ENCODE measurements around the gene PARD3. TPM values are rescaled to one million over a fixed set of nuclear protein-coding genes. Genes with fewer than 3 reads are reported as not detected.
"Not testable (repeated sequence)": the region's sequence is repeated elsewhere in the genome, so short reads cannot be mapped to it uniquely, and the experiment has no call there.

Gene PARD3
- total and polyA plus RNA-seq, 4 experiments from 2014 or later, result 0.13 to 0.25 TPM; not detected in 2

DNA sequence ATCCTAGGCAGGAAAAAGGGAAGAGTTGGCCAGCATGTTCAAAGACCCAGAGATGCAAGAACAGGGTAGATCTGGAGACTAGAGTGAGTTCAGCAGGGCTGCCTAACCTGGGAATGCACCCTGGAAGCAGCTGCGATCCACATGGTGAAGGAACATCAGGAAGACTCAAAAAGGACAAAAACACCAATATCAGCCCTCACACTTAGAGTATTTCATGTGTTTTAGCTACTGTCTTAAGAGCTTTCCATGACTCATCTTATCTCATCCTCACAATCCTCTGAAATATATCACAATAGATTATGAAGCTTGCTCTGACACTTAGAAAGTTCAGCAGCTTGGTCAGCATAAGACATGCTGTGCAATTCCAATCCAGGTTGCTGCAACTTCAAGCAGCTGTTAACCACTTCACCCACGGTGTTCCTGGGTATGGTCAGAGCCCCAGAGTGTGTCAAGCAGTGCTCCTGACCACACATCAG is 380.9 kb downstream of the PARD3 start:
- H3K27me3 Mint-ChIP-seq, result peaks cover 0 to 1% of the 10 kb centered on the region in 2 donors
- H3K27ac Mint-ChIP-seq, result no peak overlapping the region
- H3K36me3 ChIP-seq (ENCODE audit: insufficient read depth, low read length), result no peaks in the 10 kb centered on the region
- no peaks in the 10 kb centered on the region for H3K9me3 ChIP-seq (ENCODE audit: control insufficient read depth in 1 of 2, low read length in 2 of 2)
- ChIA-PET CTCF (ENCODE audit: partially characterized antibody) (no interaction called here), POLR2A (ENCODE audit: partially characterized antibody) (no interaction called here)
- H3K4me1 ChIP-seq (ENCODE audit: insufficient read depth, low read length), result no peaks in the 10 kb centered on the region
- H3K4me3 ChIP-seq (ENCODE audit: low read length in 2 of 2), result no peak overlapping the region
- no peaks in the 10 kb centered on the region for H3K36me3 Mint-ChIP-seq
- H3K4me1 Mint-ChIP-seq, result peaks cover 0 to 4% (median 0%) of the 10 kb centered on the region in 4 donors
- H3K27me3 ChIP-seq (ENCODE audit: insufficient read depth, low read length), result no peaks in the 10 kb centered on the region
- H3K9me3 Mint-ChIP-seq, result no peaks in the 10 kb centered on the region
- H3K4me3 Mint-ChIP-seq, result no peak overlapping the region
- H3K27ac ChIP-seq (ENCODE audit: low read depth, low read length), result no peak overlapping the region
- DNase-seq, result no peak
- intact Hi-C loops (cut with micrococcal nuclease), result no loop called here

DNA sequence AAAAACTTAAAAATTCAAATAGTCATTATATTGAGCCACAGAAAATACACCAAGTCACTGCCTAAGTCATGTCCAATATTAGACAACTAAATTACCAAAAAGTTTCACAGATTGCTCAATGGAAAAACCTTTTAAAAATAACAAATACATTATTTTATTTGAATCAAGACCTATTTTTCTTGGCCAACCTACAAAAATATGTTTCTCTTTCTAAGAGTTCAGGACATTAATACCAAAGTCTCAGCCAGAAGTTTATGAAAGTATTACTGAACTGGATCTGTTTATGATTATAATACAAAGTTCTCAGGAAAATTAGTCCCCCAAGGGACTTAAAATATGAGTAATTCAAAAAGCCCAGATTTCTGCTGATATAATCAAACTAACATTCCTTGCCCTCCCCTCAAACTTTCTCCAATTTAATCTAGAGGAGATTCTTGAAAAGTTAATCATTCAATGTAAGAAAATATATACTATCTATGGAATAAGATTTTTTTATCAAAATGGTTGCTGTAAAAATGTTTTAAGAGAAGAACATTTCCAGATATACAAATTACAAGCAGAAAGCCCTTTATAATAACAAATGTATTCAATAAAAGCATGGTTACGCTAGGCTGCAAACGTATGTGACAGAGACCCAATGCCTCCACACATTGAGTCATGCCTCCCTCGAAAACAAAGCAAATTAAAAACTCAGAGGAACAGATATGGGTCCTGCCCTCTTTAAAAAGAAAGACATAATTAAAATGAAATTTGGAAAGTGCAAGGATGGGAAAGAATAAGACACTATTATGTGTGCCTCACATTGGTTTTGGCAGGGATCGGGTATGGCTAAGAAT is 381.6 kb downstream of the PARD3 start:
- no peaks in the 10 kb centered on the region for H3K9me3 Mint-ChIP-seq
- H3K36me3 ChIP-seq (ENCODE audit: insufficient read depth, low read length), result no peaks in the 10 kb centered on the region
- no peaks in the 10 kb centered on the region for H3K9me3 ChIP-seq (ENCODE audit: control insufficient read depth in 1 of 2, low read length in 2 of 2)
- H3K4me1 Mint-ChIP-seq, result no peaks in the 10 kb centered on the region
- H3K4me3 Mint-ChIP-seq, result no peak overlapping the region
- no peaks in the 10 kb centered on the region for H3K4me1 ChIP-seq (ENCODE audit: insufficient read depth, low read length)
- intact Hi-C loops (cut with micrococcal nuclease), result no loop called here
- POLR2A ChIA-PET (ENCODE audit: partially characterized antibody), result no interaction called here
- H3K36me3 Mint-ChIP-seq, result no peaks in the 10 kb centered on the region
- no peak overlapping the region for H3K27ac ChIP-seq (ENCODE audit: low read depth, low read length)
- CTCF ChIA-PET (ENCODE audit: partially characterized antibody), result no interaction called here
- no peaks in the 10 kb centered on the region for H3K27me3 ChIP-seq (ENCODE audit: insufficient read depth, low read length)
- no peak overlapping the region for H3K4me3 ChIP-seq (ENCODE audit: low read length in 2 of 2)
- no peak for DNase-seq
- peaks cover 0 to 1% of the 10 kb centered on the region in 2 donors for H3K27me3 Mint-ChIP-seq
- no peak overlapping the region for H3K27ac Mint-ChIP-seq

GRCh38 chr10:34432589-34432988 is 382.5 kb downstream of the PARD3 start:
- ChIA-PET CTCF (ENCODE audit: partially characterized antibody) (no interaction called here), POLR2A (ENCODE audit: partially characterized antibody) (no interaction called here)
- no peak overlapping the region for H3K4me3 Mint-ChIP-seq
- H3K27ac Mint-ChIP-seq, result no peak overlapping the region
- no peaks in the 10 kb centered on the region for H3K36me3 Mint-ChIP-seq
- H3K9me3 Mint-ChIP-seq, result no peaks in the 10 kb centered on the region
- intact Hi-C loops (cut with micrococcal nuclease), result no loop called here
- Histone ChIP-seq H3K9me3 (ENCODE audit: control insufficient read depth in 1 of 2, low read length in 2 of 2) (no peaks in the 10 kb centered on the region), H3K36me3 (ENCODE audit: insufficient read depth, low read length) (no peaks in the 10 kb centered on the region), H3K4me3 (ENCODE audit: low read length in 2 of 2) (no peak overlapping the region), H3K4me1 (ENCODE audit: insufficient read depth, low read length) (no peaks in the 10 kb centered on the region), H3K27me3 (ENCODE audit: insufficient read depth, low read length) (no peaks in the 10 kb centered on the region), H3K27ac (ENCODE audit: low read depth, low read length) (no peak overlapping the region)
- H3K27me3 Mint-ChIP-seq, result no peaks in the 10 kb centered on the region
- no peak for DNase-seq
- H3K4me1 Mint-ChIP-seq, result no peaks in the 10 kb centered on the region

DNA sequence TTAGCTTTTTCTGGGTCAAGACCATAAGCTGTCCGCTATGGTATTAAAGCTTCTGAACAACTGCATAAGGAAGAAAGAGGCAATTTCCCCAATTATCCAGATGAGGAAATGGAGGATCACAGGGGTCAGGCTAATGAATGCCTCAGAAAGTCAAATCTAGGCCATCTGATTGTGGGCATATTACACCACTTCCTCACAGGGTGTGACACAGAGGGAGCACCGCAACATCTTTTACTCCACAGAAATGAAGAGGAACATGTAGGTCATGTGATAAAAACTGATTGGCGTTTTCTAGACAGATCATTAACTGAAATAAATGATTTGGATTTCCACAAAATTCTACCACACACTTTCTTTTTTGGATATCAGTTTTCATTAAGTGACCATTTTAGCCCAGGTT is 384.4 kb downstream of the PARD3 start:
- H3K27me3 Mint-ChIP-seq, result no peaks in the 10 kb centered on the region

GRCh38 chr10:34428501-34428900 is 386.6 kb downstream of the PARD3 start:
- intact Hi-C loops (cut with micrococcal nuclease), result no loop called here
- no peak overlapping the region for H3K27ac ChIP-seq (ENCODE audit: low read depth, low read length)
- no peaks in the 10 kb centered on the region for H3K27me3 ChIP-seq (ENCODE audit: insufficient read depth, low read length)
- POLR2A ChIA-PET (ENCODE audit: partially characterized antibody), result no interaction called here
- Mint-ChIP-seq H3K4me3 (no peak overlapping the region), H3K27ac (no peak overlapping the region), H3K36me3 (no peaks in the 10 kb centered on the region), H3K27me3 (no peaks in the 10 kb centered on the region), H3K4me1 (no peaks in the 10 kb centered on the region), H3K9me3 (no peaks in the 10 kb centered on the region)
- H3K9me3 ChIP-seq (ENCODE audit: control insufficient read depth in 1 of 2, low read length in 2 of 2), result no peaks in the 10 kb centered on the region
- DNase-seq, result no peak
- no peaks in the 10 kb centered on the region for H3K4me1 ChIP-seq (ENCODE audit: insufficient read depth, low read length)
- no peaks in the 10 kb centered on the region for H3K36me3 ChIP-seq (ENCODE audit: insufficient read depth, low read length)
- H3K4me3 ChIP-seq (ENCODE audit: low read length in 2 of 2), result no peak overlapping the region
- CTCF ChIA-PET (ENCODE audit: partially characterized antibody), result no interaction called here

More for the DNA sequence above, 384.4 kb downstream of the PARD3 start:
- intact Hi-C loops (cut with micrococcal nuclease), result no loop called here
- no peaks in the 10 kb centered on the region for H3K4me1 ChIP-seq (ENCODE audit: insufficient read depth, low read length)
- no peaks in the 10 kb centered on the region for H3K36me3 ChIP-seq (ENCODE audit: insufficient read depth, low read length)
- no peak overlapping the region for H3K4me3 ChIP-seq (ENCODE audit: low read length in 2 of 2)
- no peak for DNase-seq
- CTCF ChIA-PET (ENCODE audit: partially characterized antibody), result no interaction called here
- Mint-ChIP-seq H3K4me1 (no peaks in the 10 kb centered on the region), H3K36me3 (no peaks in the 10 kb centered on the region), H3K9me3 (no peaks in the 10 kb centered on the region), H3K4me3 (no peak overlapping the region), H3K27ac (no peak overlapping the region)
- H3K27me3 ChIP-seq (ENCODE audit: insufficient read depth, low read length), result no peaks in the 10 kb centered on the region
- no peak overlapping the region for H3K27ac ChIP-seq (ENCODE audit: low read depth, low read length)
- POLR2A ChIA-PET (ENCODE audit: partially characterized antibody), result no interaction called here
- no peaks in the 10 kb centered on the region for H3K9me3 ChIP-seq (ENCODE audit: control insufficient read depth in 1 of 2, low read length in 2 of 2)

- no peaks in the 10 kb centered on the region for H3K36me3 Mint-ChIP-seq
- Histone ChIP-seq H3K27ac (ENCODE audit: low read depth, low read length) (no peak overlapping the region), H3K4me3 (ENCODE audit: low read length in 2 of 2) (no peak overlapping the region), H3K36me3 (ENCODE audit: insufficient read depth, low read length) (no peaks in the 10 kb centered on the region), H3K27me3 (ENCODE audit: insufficient read depth, low read length) (no peaks in the 10 kb centered on the region), H3K4me1 (ENCODE audit: insufficient read depth, low read length) (no peaks in the 10 kb centered on the region), H3K9me3 (ENCODE audit: control insufficient read depth in 1 of 2, low read length in 2 of 2) (no peaks in the 10 kb centered on the region)
- POLR2A ChIA-PET (ENCODE audit: partially characterized antibody), result no interaction called here
- DNase-seq, result no peak
- CTCF ChIA-PET (ENCODE audit: partially characterized antibody), result no interaction called here
- H3K4me3 Mint-ChIP-seq, result no peak overlapping the region
- intact Hi-C loops (cut with micrococcal nuclease), result no loop called here
- no peaks in the 10 kb centered on the region for H3K4me1 Mint-ChIP-seq
- no peaks in the 10 kb centered on the region for H3K27me3 Mint-ChIP-seq
- H3K27ac Mint-ChIP-seq, result no peak overlapping the region
- no peaks in the 10 kb centered on the region for H3K9me3 Mint-ChIP-seq
These were observed 387.2 kb downstream of the PARD3 start for GRCh38 chr10:34427911-34428216.

DNA sequence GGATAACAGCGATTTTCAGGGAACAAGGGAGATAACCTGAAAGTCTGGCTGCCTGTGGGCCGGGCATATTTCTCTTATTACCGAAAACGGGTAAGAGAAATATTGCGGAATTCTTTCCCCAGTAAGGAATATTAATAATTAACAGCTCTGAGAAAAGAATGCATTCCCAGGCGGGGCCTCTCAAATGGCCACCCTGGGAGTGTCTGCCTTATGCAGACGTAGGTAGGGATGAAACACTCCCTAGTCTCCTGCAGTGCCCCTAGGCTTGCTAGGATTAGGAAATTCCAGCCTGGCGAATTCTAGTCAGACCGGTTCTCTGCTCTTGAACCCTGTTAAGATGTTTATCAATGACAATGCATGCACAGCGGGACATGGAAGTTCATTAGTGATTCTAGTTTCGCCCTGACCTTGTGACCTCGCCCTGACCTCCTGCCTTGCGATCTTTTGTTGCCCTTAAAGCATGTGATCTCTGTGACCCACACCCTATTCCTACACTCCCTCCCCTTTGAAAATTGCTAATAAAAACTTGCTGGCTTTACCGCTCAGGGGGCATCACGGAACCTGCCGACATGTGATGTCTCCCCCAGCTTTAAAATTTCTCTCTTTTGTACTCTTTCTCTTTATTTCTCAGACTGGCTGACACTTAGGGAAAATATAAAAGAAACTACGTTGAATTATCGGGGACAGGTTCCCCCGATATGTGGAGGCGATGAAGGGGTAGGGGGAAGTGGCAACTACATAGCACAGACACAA is 387.8 kb downstream of the PARD3 start:
- H3K9me3 ChIP-seq (ENCODE audit: control insufficient read depth in 1 of 2, low read length in 2 of 2); H3K27ac Mint-ChIP-seq; H3K27ac ChIP-seq (ENCODE audit: low read depth, low read length); H3K36me3 ChIP-seq (ENCODE audit: insufficient read depth, low read length); intact Hi-C loops (cut with micrococcal nuclease); H3K9me3 Mint-ChIP-seq; H3K36me3 Mint-ChIP-seq; H3K27me3 ChIP-seq (ENCODE audit: insufficient read depth, low read length); H3K4me3 Mint-ChIP-seq; H3K27me3 Mint-ChIP-seq; H3K4me1 ChIP-seq (ENCODE audit: insufficient read depth, low read length); CTCF ChIA-PET (ENCODE audit: partially characterized antibody); H3K4me1 Mint-ChIP-seq; H3K4me3 ChIP-seq (ENCODE audit: low read length in 2 of 2); POLR2A ChIA-PET (ENCODE audit: partially characterized antibody); DNase-seq: not testable (repeated sequence)

Data from CD4-positive, alpha-beta memory T cell (primary cell).